Bronchial smooth muscle cell (primary cell): ENCODE data around the gene MYOZ3. TPM values are rescaled to one million over a fixed set of nuclear protein-coding genes. Genes with fewer than 3 reads are reported as not detected.

Experiments
- total RNA-seq: library from RNA; depleted of rRNA; stranded (reverse); fragments of >200 nt; gene quantifications from 2 replicates; pipeline ENCODE4 v1.2.1, GENCODE V29; 2014

The MYOZ3 gene
- total RNA-seq: 0.26 and 0.47 TPM in 2 replicates

GRCh38 chr5:150661086-150661485, at the start of gene MYOZ3:
Gene MYOZ3, plus strand, starts transcription at chr5:150661251. Its CDS starts 1,691 bp downstream, at chr5:150662942.

DNA sequence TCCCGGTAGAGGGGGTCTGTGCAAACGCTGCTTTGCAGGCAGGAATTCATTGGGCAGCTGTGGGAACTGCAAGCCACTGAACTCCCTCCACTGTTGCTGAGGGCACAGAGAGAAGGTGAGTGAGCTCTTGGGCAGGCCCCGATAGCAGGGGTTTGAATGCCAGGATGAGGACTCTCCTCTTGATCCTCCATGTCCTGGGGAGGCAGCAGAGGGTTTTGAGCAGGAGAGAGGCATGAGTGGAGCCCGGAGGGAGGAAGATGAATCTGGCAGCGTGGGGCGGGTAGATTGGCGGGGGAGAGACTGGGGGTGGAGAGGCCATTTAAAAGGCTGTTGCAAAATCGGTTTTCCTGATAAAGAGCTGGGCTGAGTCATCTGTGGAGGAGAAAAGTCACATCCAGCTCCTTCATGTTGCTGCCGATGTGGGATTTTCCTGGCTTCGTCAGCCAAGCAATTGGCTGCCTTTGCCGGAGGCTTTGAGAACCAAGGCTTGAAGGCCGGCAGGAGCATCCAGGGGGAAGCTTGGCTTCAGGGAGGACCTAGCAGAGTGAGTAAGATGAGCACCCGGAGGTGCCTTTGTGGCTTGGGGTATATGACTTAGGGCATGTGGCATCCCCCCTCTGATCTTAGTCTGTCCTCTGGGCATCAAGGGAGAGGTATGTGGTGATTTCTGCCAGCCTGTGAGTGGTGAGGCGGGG, 20.6 kb upstream of the MYOZ3 start, which contains the start of gene SYNPO:
SYNPO (plus strand) TSS at position 350 of the 695 bp plus-strand sequence. CDS start 7,616 bp downstream, outside the sequence.

DNA sequence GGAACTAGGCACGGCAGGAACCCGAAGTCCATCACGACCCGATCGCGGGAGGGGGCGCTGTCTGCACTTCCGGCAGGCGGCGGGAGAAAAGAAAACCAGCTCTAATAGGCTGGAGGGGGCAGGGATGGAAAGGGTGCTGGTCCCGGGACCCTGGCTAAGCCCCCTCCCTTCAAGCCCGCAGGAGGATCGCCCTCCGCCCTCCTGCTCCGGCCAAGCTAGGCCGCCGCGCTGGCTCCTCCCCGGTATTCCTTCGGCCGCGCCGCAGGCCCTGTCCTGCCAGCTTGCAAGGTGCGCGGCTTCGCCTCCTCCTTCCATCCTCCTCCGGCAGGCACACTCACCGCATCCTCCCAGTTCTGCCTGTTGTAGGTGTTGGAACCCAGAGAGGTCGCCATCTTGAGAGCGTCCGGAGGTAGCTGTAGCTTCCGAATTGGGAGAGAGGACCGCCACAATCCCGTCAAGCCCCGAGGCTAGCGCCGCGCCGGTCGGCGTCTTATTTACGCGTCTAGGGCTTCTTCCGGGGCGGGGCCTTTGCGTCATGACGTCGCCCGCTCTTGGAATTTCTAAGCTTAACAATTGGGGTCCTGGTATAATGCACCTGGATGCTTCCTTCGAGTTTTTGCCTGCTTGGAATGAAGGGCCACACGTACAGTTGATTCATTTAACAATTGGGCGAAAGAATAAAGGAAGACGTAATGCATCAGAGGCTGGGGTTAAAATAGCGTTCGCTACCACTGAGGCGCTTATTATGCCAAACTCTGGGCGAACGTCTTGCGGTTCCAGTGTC, 39.7 kb downstream of the MYOZ3 start, which contains the start of gene RBM22:
RBM22 (minus strand) TSS at position 469 of the 784 bp plus-strand sequence; CDS start at position 392, 77 bp downstream.

Other genes with a start within 250 kb of the MYOZ3 start
- gene CD74, start 248.3 kb upstream of the MYOZ3 start, total RNA-seq: 0.94 and 2.2 TPM in 2 replicates
- gene RPS14, start 211.5 kb upstream of the MYOZ3 start, total RNA-seq: 3,322 and 4,834 TPM in 2 replicates
- gene NDST1, start 153.1 kb upstream of the MYOZ3 start, total RNA-seq: 19.7 and 22.2 TPM in 2 replicates
- 2.0 and 2.7 TPM in 2 replicates for gene SYNPO, start 20.6 kb upstream of the MYOZ3 start, total RNA-seq
- gene RBM22, start 39.8 kb downstream of the MYOZ3 start, total RNA-seq: 12.0 and 12.5 TPM in 2 replicates
- 37.5 and 40.2 TPM in 2 replicates for gene DCTN4, start 97.8 kb downstream of the MYOZ3 start, total RNA-seq
- gene SMIM3, start 117.5 kb downstream of the MYOZ3 start, total RNA-seq: 23.5 and 38.1 TPM in 2 replicates
- gene IRGM, start 185.3 kb downstream of the MYOZ3 start, total RNA-seq: under 0.01 and 0.09 TPM in 2 replicates
- gene ZNF300, start 243.7 kb downstream of the MYOZ3 start, total RNA-seq: 7.6 and 9.0 TPM in 2 replicates